K562 (cell line): ENCODE results near the gene COL21A1.

Source experiments
- ARNT ChIP-seq, 2 experiments: fragments of 450-650 bp; IDR thresholded peaks; 2 replicates each; pipeline ENCODE4 v1.6.1; 2016; ENCODE audit warnings: mild to moderate bottlenecking in 1 of 2
- BACH1 ChIP-seq: fragments of 200-800 bp; sonication (Bioruptor generic); IDR thresholded peaks from 2 replicates; pipeline ENCODE4 v1.6.1; 2016; ENCODE audit warnings: missing genetic modification characterization, missing compliant biosample characterization
- CBFB ChIP-seq: sonication (generic); formaldehyde crosslinking; IDR thresholded peaks from 2 replicates; pipeline ENCODE4 v1.4.0; 2020; ENCODE audit warnings: mild to moderate bottlenecking, missing genetic modification reagents
- CHD2 ChIP-seq: IDR thresholded peaks from 2 replicates; pipeline ENCODE4 v1.6.1; 2011; ENCODE audit warnings: low read depth, low read length
- EP400 ChIP-seq: fragments of 450-650 bp; IDR thresholded peaks from 2 replicates; pipeline ENCODE4 v1.6.1; 2017; ENCODE audit warnings: antibody characterized with exemption, mild to moderate bottlenecking, moderate library complexity
- ESRRB ChIP-seq: fragments of 250-450 bp; sonication (Bioruptor Pico); IDR thresholded peaks from 2 replicates; pipeline ENCODE4 v1.5.0; 2020; ENCODE audit warnings: mild to moderate bottlenecking, moderate library complexity, borderline replicate concordance
- EZH2 ChIP-seq: IDR thresholded peaks from 2 replicates; pipeline ENCODE4 v1.6.1; 2012; ENCODE audit warnings: low read depth, mild to moderate bottlenecking, inconsistent platforms, low read length, borderline replicate concordance
- NBN ChIP-seq: fragments of 450-650 bp; IDR thresholded peaks from 2 replicates; pipeline ENCODE4 v1.6.1; 2016; ENCODE audit warnings: low read depth, mild to moderate bottlenecking
- PHB2 ChIP-seq: fragments of 450-650 bp; IDR thresholded peaks from 2 replicates; pipeline ENCODE4 v1.6.1; 2017; ENCODE audit warnings: low read depth
- POLR2A ChIP-seq: fragments of 450-650 bp; conservative IDR thresholded peaks from 2 replicates; pipeline ENCODE4 v1.6.1; 2016
- SIN3A ChIP-seq, 2 experiments: fragments of 150-350 bp in 1 of 2; IDR thresholded peaks; 2 replicates each; pipeline ENCODE4 v1.6.1; 2011 to 2016; ENCODE audit warnings: borderline replicate concordance in 2 of 2, low read depth in 2 of 2, low read length in 2 of 2, mild to moderate bottlenecking in 2 of 2, moderate library complexity in 2 of 2; ENCODE audit not compliant: control insufficient read depth in 1 of 2
- TF ChIP-seq, protein P1 (sequence below), 3 experiments: IDR thresholded peaks in 2 of 3; conservative IDR thresholded peaks in 1 of 3; 2 replicates each; pipeline ENCODE4 v1.5.1; 2011 to 2012; ENCODE audit warnings: low read length in 3 of 3, mild to moderate bottlenecking in 3 of 3, control low read depth in 2 of 3, improper control_type of control experiment in 1 of 3, inconsistent platforms in 1 of 3, low read depth in 1 of 3, mixed read lengths in 1 of 3, moderate library complexity in 1 of 3; ENCODE audit not compliant: insufficient read depth in 2 of 3

DNA sequence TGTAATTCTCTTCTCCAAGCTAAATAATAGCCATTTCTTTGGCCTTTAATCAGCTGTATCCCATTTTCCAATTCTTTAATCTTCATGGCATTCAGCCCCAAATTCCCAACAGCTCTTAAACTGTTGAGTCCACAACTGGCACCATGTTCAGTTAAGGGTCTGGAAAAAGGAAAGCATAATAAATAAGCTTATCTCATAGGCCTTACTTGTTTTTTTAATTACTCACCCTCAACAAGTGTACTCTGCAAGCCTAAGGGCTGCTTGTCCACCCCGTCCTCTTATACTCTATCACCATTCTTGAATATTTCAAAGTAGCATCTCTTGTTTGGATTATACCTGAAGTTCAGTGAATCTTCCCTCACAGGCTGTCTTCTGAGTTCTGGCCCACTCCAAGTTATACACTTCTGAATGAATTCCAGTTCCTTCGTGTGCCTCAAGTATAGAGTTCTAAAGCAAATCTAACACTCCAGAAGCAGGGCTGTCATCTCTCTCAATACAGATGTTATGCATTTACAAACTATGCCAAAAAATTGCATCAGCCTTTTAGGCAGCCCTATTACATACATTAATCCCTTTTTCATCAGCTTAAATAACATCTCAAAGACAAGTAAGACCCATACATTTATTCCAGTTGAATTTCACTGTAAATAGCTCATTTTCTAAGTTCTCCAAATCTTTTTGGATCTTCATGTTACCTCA lies 98.7 kb downstream of the COL21A1 start:
- no peak for TF ChIP-seq EZH2
- no peak for TF ChIP-seq POLR2A
- no peak for TF ChIP-seq ESRRB (CRISPR knock-in tag)
- TF ChIP-seq, protein P1, sequence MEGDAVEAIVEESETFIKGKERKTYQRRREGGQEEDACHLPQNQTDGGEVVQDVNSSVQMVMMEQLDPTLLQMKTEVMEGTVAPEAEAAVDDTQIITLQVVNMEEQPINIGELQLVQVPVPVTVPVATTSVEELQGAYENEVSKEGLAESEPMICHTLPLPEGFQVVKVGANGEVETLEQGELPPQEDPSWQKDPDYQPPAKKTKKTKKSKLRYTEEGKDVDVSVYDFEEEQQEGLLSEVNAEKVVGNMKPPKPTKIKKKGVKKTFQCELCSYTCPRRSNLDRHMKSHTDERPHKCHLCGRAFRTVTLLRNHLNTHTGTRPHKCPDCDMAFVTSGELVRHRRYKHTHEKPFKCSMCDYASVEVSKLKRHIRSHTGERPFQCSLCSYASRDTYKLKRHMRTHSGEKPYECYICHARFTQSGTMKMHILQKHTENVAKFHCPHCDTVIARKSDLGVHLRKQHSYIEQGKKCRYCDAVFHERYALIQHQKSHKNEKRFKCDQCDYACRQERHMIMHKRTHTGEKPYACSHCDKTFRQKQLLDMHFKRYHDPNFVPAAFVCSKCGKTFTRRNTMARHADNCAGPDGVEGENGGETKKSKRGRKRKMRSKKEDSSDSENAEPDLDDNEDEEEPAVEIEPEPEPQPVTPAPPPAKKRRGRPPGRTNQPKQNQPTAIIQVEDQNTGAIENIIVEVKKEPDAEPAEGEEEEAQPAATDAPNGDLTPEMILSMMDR (IDR thresholded peaks at IDR 0.05 in 2 of 3, conservative IDR thresholded peaks at IDR 0.05 in 1 of 3; ENCODE audit: insufficient read depth in 2 of 3, low read depth in 1 of 3, low read length in 3 of 3) = no peak
- TF ChIP-seq PHB2 = no peak
- no peak for TF ChIP-seq NBN
- no peak for TF ChIP-seq ARNT (IDR thresholded peaks at IDR 0.05)
- no peak for TF ChIP-seq CBFB (CRISPR knock-in tag)
- no peak for TF ChIP-seq SIN3A (IDR thresholded peaks at IDR 0.05; ENCODE audit: borderline replicate concordance in 2 of 2, control insufficient read depth in 1 of 2, low read depth in 2 of 2, low read length in 2 of 2)
- no peak for TF ChIP-seq BACH1
- no peak for TF ChIP-seq CHD2
- TF ChIP-seq EP400 = no peak
